A549 (cell line): ENCODE data around the gene SPPL3. TPM values are rescaled to one million over a fixed set of nuclear protein-coding genes. Genes with fewer than 3 reads are reported as not detected.

Experiments
- ATAC-seq, 2 experiments: fragments of 200-7000 bp in 1 of 2; fragments of >200 bp in 1 of 2; cut with Nextera tagmentation in 1 of 2; cut with Tn5 transposase in 1 of 2; 3 replicates each; pipeline versions ENCODE4 v1.8.0 to v1.9.1; 2018 to 2020; ENCODE audit warnings: mild to moderate bottlenecking in 1 of 2, moderate library complexity in 1 of 2
- CTCF ChIA-PET: fragments of 300-600 bp; sonication (Branson Sonifier 250); formaldehyde crosslinking; extraction: SDS; loops from one replicate; lab custom pipeline; 2021; ENCODE audit warnings: antibody characterized with exemption, inconsistent platforms; lab: Yijun Ruan, JAX
- POLR2A ChIA-PET: fragments of 350-600 bp; formaldehyde crosslinking; extraction: SDS; loops from one replicate; lab custom pipeline; 2021; ENCODE audit warnings: antibody characterized with exemption, inconsistent platforms; lab: Yijun Ruan, JAX
- DNase-seq, 2 experiments: peaks; one replicate each; pipeline versions ENCODE4 v3.0.0 to v3.0.0-alpha.2; 2011 to 2016; ENCODE audit warnings: low read depth in 1 of 2, low spot score in 1 of 2
- FAIRE-seq: peaks from 2 replicates; lab custom pipeline; 2011; peaks lifted over from hg19 to GRCh38; lab: Jason Lieb, UNC
- H3K27ac ChIP-seq, 2 experiments: fragments of >200 bp; sonication (Bioruptor Twin); formaldehyde crosslinking; 3 replicates each; pipeline ENCODE4 v1.5.1; 2016 to 2017
- H3K4me1 ChIP-seq: fragments of >200 bp; sonication (Bioruptor Twin); formaldehyde crosslinking; 3 replicates; pipeline ENCODE4 v1.6.1; 2016
- H3K4me2 ChIP-seq: fragments of >200 bp; sonication (Bioruptor Twin); formaldehyde crosslinking; 3 replicates; pipeline ENCODE4 v1.6.1; 2016
- H3K4me3 ChIP-seq: fragments of >200 bp; sonication (Bioruptor Twin); formaldehyde crosslinking; 3 replicates; pipeline ENCODE4 v1.5.1; 2016
- H3K9me3 ChIP-seq: fragments of >200 bp; sonication (Bioruptor Twin); formaldehyde crosslinking; 3 replicates; pipeline ENCODE4 v1.6.1; 2016
- ATOH8 ChIP-seq: fragments of 250-450 bp; sonication (Bioruptor Pico); IDR thresholded peaks from 2 replicates; pipeline ENCODE4 v1.5.0; 2020; ENCODE audit warnings: low read depth, mild to moderate bottlenecking, moderate library complexity
- BCL3 ChIP-seq: fragments of >200 bp; sonication (Bioruptor Twin); formaldehyde crosslinking; IDR thresholded peaks from 3 replicates; pipeline ENCODE4 v1.6.1; 2016
- CBX2 ChIP-seq: fragments of 200-600 bp; sonication (generic); IDR thresholded peaks from 2 replicates; pipeline ENCODE4 v1.6.1; 2016; ENCODE audit warnings: low read depth, mild to moderate bottlenecking, borderline replicate concordance
- CBX8 ChIP-seq: fragments of 200-600 bp; sonication (generic); IDR thresholded peaks from 2 replicates; pipeline ENCODE4 v1.6.1; 2016
- CEBPB ChIP-seq, 2 experiments: fragments of >200 bp in 1 of 2; sonication (Bioruptor Twin) in 1 of 2; formaldehyde crosslinking in 1 of 2; IDR thresholded peaks; 2 replicates each; pipeline ENCODE4 v1.6.1; 2012 to 2016
- CHD2 ChIP-seq: fragments of 150-350 bp; IDR thresholded peaks from 2 replicates; pipeline ENCODE4 v1.6.1; 2014; ENCODE audit warnings: low read length; ENCODE audit not compliant: partially characterized antibody
- E2F6 ChIP-seq: IDR thresholded peaks from 2 replicates; pipeline ENCODE4 v1.6.1; 2012; ENCODE audit warnings: low read depth, borderline replicate concordance
- EHF ChIP-seq: fragments of 250-450 bp; sonication (Bioruptor Pico); IDR thresholded peaks from 2 replicates; pipeline ENCODE4 v1.5.0; 2020; ENCODE audit warnings: mild to moderate bottlenecking
- EHMT2 ChIP-seq: fragments of 200-600 bp; sonication (generic); IDR thresholded peaks from 2 replicates; pipeline ENCODE4 v1.6.1; 2016; ENCODE audit warnings: antibody characterized with exemption, low read depth, mild to moderate bottlenecking, moderate library complexity
- FOSL2 ChIP-seq, 2 experiments: fragments of 450-650 bp in 1 of 2; fragments of >200 bp in 1 of 2; sonication (Bioruptor Twin) in 1 of 2; formaldehyde crosslinking; IDR thresholded peaks; 2 replicates each; pipeline versions ENCODE4 v1.5.0 to v1.6.1; 2016 to 2020; ENCODE audit warnings: mild to moderate bottlenecking in 1 of 2, moderate library complexity in 1 of 2
- HDAC2 ChIP-seq: fragments of 200-600 bp; sonication (generic); IDR thresholded peaks from 2 replicates; pipeline ENCODE4 v1.6.1; 2016
- HES2 ChIP-seq: fragments of >200 bp; sonication (Bioruptor Twin); formaldehyde crosslinking; IDR thresholded peaks from 2 replicates; pipeline ENCODE4 v1.6.1; 2016
- HEYL ChIP-seq: fragments of 250-450 bp; sonication (Bioruptor Pico); IDR thresholded peaks from 2 replicates; pipeline ENCODE4 v1.8.0; 2021; ENCODE audit warnings: mild to moderate bottlenecking, moderate library complexity
- HOXB13 ChIP-seq: fragments of 250-450 bp; sonication (Bioruptor Pico); IDR thresholded peaks from 2 replicates; pipeline ENCODE4 v1.5.0; 2020; ENCODE audit warnings: low read depth, mild to moderate bottlenecking, moderate library complexity
- JUN ChIP-seq, 2 experiments: fragments of >200 bp; sonication (Bioruptor Twin); formaldehyde crosslinking; IDR thresholded peaks; 2 replicates in 1 of 2; 3 replicates in 1 of 2; pipeline ENCODE4 v1.6.1; 2016 to 2017
- JUNB ChIP-seq: fragments of >200 bp; sonication (Bioruptor Twin); formaldehyde crosslinking; IDR thresholded peaks from 2 replicates; pipeline ENCODE4 v1.6.1; 2016
- KDM5A ChIP-seq: fragments of 200-600 bp; sonication (generic); IDR thresholded peaks from 2 replicates; pipeline ENCODE4 v1.6.1; 2016; ENCODE audit warnings: antibody characterized with exemption, mild to moderate bottlenecking
- MAFK ChIP-seq: fragments of 450-650 bp; IDR thresholded peaks from 2 replicates; pipeline ENCODE4 v1.6.1; 2014; ENCODE audit not compliant: partially characterized antibody
- MAX ChIP-seq: IDR thresholded peaks from 2 replicates; pipeline ENCODE4 v1.6.1; 2012
- NFE2L2 ChIP-seq: fragments of 150-350 bp; conservative IDR thresholded peaks from 2 replicates; pipeline ENCODE4 v1.6.1; 2014; ENCODE audit warnings: low read length
- NR3C1 ChIP-seq: fragments of >200 bp; sonication (Bioruptor Twin); formaldehyde crosslinking; IDR thresholded peaks from 3 replicates; pipeline ENCODE4 v1.6.1; 2017
- PBX3 ChIP-seq: IDR thresholded peaks from 2 replicates; pipeline ENCODE4 v1.6.1; 2012
- RARB ChIP-seq: fragments of 250-450 bp; sonication (Bioruptor Pico); IDR thresholded peaks from 2 replicates; pipeline ENCODE4 v1.8.0; 2021; ENCODE audit warnings: mild to moderate bottlenecking, moderate library complexity
- RNF2 ChIP-seq: fragments of 200-600 bp; sonication (generic); IDR thresholded peaks from 2 replicates; pipeline ENCODE4 v1.6.1; 2016; ENCODE audit warnings: low read depth, mild to moderate bottlenecking, antibody characterized with exemption, moderate library complexity, borderline replicate concordance
- SMC3 ChIP-seq: fragments of >200 bp; sonication (Bioruptor Twin); formaldehyde crosslinking; IDR thresholded peaks from 3 replicates; pipeline ENCODE4 v1.6.1; 2018; ENCODE audit warnings: inconsistent platforms
- TFCP2L1 ChIP-seq: fragments of 250-450 bp; sonication (Bioruptor Pico); IDR thresholded peaks from 2 replicates; pipeline ENCODE4 v1.5.0; 2021; ENCODE audit warnings: mild to moderate bottlenecking
- ZFP36 ChIP-seq: fragments of 450-650 bp; IDR thresholded peaks from 2 replicates; pipeline ENCODE4 v1.6.1; 2014; ENCODE audit warnings: borderline replicate concordance; ENCODE audit not compliant: partially characterized antibody
- ZSCAN20 ChIP-seq: fragments of 250-450 bp; sonication (Bioruptor Pico); IDR thresholded peaks from 2 replicates; pipeline ENCODE4 v1.8.0; 2022; ENCODE audit warnings: mild to moderate bottlenecking, moderate library complexity
- WGBS: methylation state at CpG from one replicate; pipeline ENCODE4 v1.1.6; 2017; ENCODE audit errors: missing lambda C conversion rate; 5-methylcytosine and 5-hydroxymethylcytosine counted together
- polyA plus RNA-seq, 4 experiments: library from polyadenylated mRNA; depleted of rRNA in 3 of 4; stranded (reverse); fragments of >200 nt; fragmentation: RNase III in 1 of 4; extraction: RNeasy Plus Mini Kit Qiagen cat#74134 plus additional on column Dnase treatment in 1 of 4; gene quantifications; 2 replicates in 3 of 4; 3 replicates in 1 of 4; pipeline ENCODE4 v1.2.3, GENCODE V29; 2011 to 2017

Gene SPPL3
- polyA plus RNA-seq, 2 of the 4 experiments (the other 2 are of a cell fraction): 25.0 to 26.6 TPM

GRCh38 chr12:120835304-120835612 is 68.9 kb downstream of the SPPL3 start:
- FAIRE-seq (no peak), ATAC-seq (no peak), DNase-seq (no peak)
- Histone ChIP-seq H3K4me1 (peaks cover 11% of the 10 kb centered on the region), H3K27ac (no peak overlapping the region), H3K9me3 (no peaks in the 10 kb centered on the region), H3K4me3 (no peak overlapping the region), H3K4me2 (no peak overlapping the region)
- ChIA-PET CTCF (no interaction called here), POLR2A (no interaction called here)
- TF ChIP-seq BCL3 (no peak), HOXB13 (CRISPR knock-in tag) (no peak)
- WGBS: 79% methylated on average over 4 of the region's 4 CpGs

GRCh38 chr12:120834489-120835303 is 69.5 kb downstream of the SPPL3 start:
- Histone ChIP-seq H3K27ac (no peak overlapping the region), H3K9me3 (no peaks in the 10 kb centered on the region), H3K4me2 (no peak overlapping the region), H3K4me1 (peaks cover 14% of the 10 kb centered on the region), H3K4me3 (no peak overlapping the region)
- FAIRE-seq (no peak), ATAC-seq (no peak), DNase-seq (no peak)
- TF ChIP-seq SMC3 (no peak), ATOH8 (CRISPR knock-in tag) (no peak), HES2 (no peak), MAX (no peak), TFCP2L1 (CRISPR knock-in tag) (no peak), NR3C1 (no peak), ZSCAN20 (CRISPR knock-in tag) (no peak), HOXB13 (CRISPR knock-in tag) (no peak), FOSL2 (IDR thresholded peaks at IDR 0.05) (no peak), FOSL2 (CRISPR knock-in tag; IDR thresholded peaks at IDR 0.05) (no peak), RNF2 (no peak), PBX3 (no peak), KDM5A (no peak), EHF (CRISPR knock-in tag) (no peak), JUNB (no peak)
- whole genome bisulfite sequencing: 91% methylated on average over 4 of the region's 4 CpGs
- ChIA-PET POLR2A (no interaction called here), CTCF (interaction anchor here (0.6 kb wide), 1 partner anchor 110 kb away, joined by 3 read pairs; no protein-coding TSS in a partner anchor)

GRCh38 chr12:120833849-120834248 is 70.3 kb downstream of the SPPL3 start:
- FAIRE-seq (no peak), ATAC-seq (0 out of 6 replicates have a peak, but pooled peaks of 1 of the 2 experiments have one; percentile 21)
- POLR2A ChIA-PET: no interaction called here

More at GRCh38 chr12:120833849-120834248, 70.3 kb downstream of the SPPL3 start:
- Histone ChIP-seq H3K9me3 (no peaks in the 10 kb centered on the region), H3K4me1 (peaks cover 23% of the 10 kb centered on the region), H3K4me2 (no peak overlapping the region), H3K4me3 (no peak overlapping the region), H3K27ac (no peak overlapping the region)
- no peak for DNase-seq
- TF ChIP-seq CHD2: no peak
- no peak for TF ChIP-seq MAFK
- TF ChIP-seq KDM5A: no peak
- TF ChIP-seq FOSL2 (IDR thresholded peaks at IDR 0.05): no peak
- TF ChIP-seq FOSL2 (CRISPR knock-in tag; IDR thresholded peaks at IDR 0.05): no peak
- no peak for TF ChIP-seq CBX8
- no peak for TF ChIP-seq JUN (IDR thresholded peaks at IDR 0.05)
- TF ChIP-seq HDAC2: no peak
- TF ChIP-seq HEYL (CRISPR knock-in tag): no peak
- no peak for TF ChIP-seq TFCP2L1 (CRISPR knock-in tag)
- no peak for TF ChIP-seq NFE2L2
- no peak for TF ChIP-seq JUNB
- TF ChIP-seq CEBPB (IDR thresholded peaks at IDR 0.05): no peak
- TF ChIP-seq CBX2: no peak
- TF ChIP-seq RARB: no peak
- no peak for TF ChIP-seq E2F6
- no peak for TF ChIP-seq ZFP36
- TF ChIP-seq ATOH8 (CRISPR knock-in tag): no peak
- no peak for TF ChIP-seq EHMT2
- CTCF ChIA-PET: interaction anchor here (0.6 kb wide), 1 partner anchor 111 kb away, joined by 3 read pairs; no protein-coding TSS in a partner anchor
- 91% methylated on average over 4 of the region's 4 CpGs for WGBS
